ENCODE measurements around the gene PIK3C2B. TPM values are rescaled to one million over a fixed set of nuclear protein-coding genes. Genes with fewer than 3 reads are reported as not detected.
A peak's percentile ranks its signal among the peaks of the same experiment; 100 is the strongest.

Gene PIK3C2B
- total RNA-seq, 5 donors from 2014 or later (not counting 1 experiment from before 2014, with no cell fraction given), result 33.4 to 44.1 (median 36.0) TPM

GRCh38 chr1:204451352-204452124, 43.1 kb downstream of the PIK3C2B start:
- H3K4me1 Mint-ChIP-seq, result peaks cover 36 to 56% (median 37%) of the 10 kb centered on the region in 3 donors
- Histone ChIP-seq H3K36me3 (ENCODE audit: control insufficient read depth in 2 of 2, extremely low read depth in 1 of 2, insufficient read depth in 1 of 2, low read length in 1 of 2) (peaks cover 15 to 36% of the 10 kb centered on the region in 2 donors), H3K9me3 (no peaks in the 10 kb centered on the region), H3K27me3 (replicated peaks in 1 of 2; ENCODE audit: control insufficient read depth in 2 of 2, extremely low read depth in 1 of 2, insufficient read depth in 2 of 2, low read length in 1 of 2) (no peaks in the 10 kb centered on the region), H3K4me1 (ENCODE audit: control insufficient read depth in 1 of 2, extremely low read depth in 1 of 2, insufficient read depth in 2 of 2, low read length in 2 of 2) (peaks cover 15 to 51% of the 10 kb centered on the region in 2 experiments), H3K27ac (ENCODE audit: low read length) (peak overlapping the region; percentile 31), H3K4me3 (ENCODE audit: control insufficient read depth in 1 of 2, extremely low read depth in 1 of 2, low read length in 1 of 2) (no peak overlapping the region)
- H3K27ac Mint-ChIP-seq, result peak overlapping the region; percentile 56 to 80
- no peaks in the 10 kb centered on the region for H3K9me3 Mint-ChIP-seq
- WGBS (ENCODE audit: insufficient coverage), result 83% methylated on average over 6 of the region's 8 CpGs
- ChIA-PET CTCF (interaction anchor here (0.5 to 7.0 kb wide), 6 partner anchors 52 to 183 kb away, joined by 3 to 67 read pairs (median 6); partner anchors contain the start of gene MDM4 (in 1 of the 2)), POLR2A (interaction anchor here (0.6 to 0.7 kb wide), 3 partner anchors 10 to 171 kb away, joined by 3 to 4 read pairs (median 4); no protein-coding TSS in a partner anchor)
- H3K4me3 Mint-ChIP-seq, result peak overlapping the region in 1 of 3 donors; percentile 20
- H3K27me3 Mint-ChIP-seq, result no peaks in the 10 kb centered on the region
- peaks cover 26% of the 10 kb centered on the region for H3K36me3 Mint-ChIP-seq
- ATAC-seq (replicated peaks in 1 of 4) (no peak), DNase-seq (no peak)

- peaks cover 29% of the 10 kb centered on the region for H3K36me3 Mint-ChIP-seq
- Histone ChIP-seq H3K4me3 (ENCODE audit: control insufficient read depth in 1 of 2, extremely low read depth in 1 of 2, low read length in 1 of 2) (no peak overlapping the region), H3K27me3 (replicated peaks in 1 of 2; ENCODE audit: control insufficient read depth in 2 of 2, extremely low read depth in 1 of 2, insufficient read depth in 2 of 2, low read length in 1 of 2) (no peaks in the 10 kb centered on the region), H3K9me3 (no peaks in the 10 kb centered on the region), H3K4me1 (ENCODE audit: control insufficient read depth in 1 of 2, extremely low read depth in 1 of 2, insufficient read depth in 2 of 2, low read length in 2 of 2) (peaks cover 16 to 60% of the 10 kb centered on the region in 2 experiments), H3K36me3 (ENCODE audit: control insufficient read depth in 2 of 2, extremely low read depth in 1 of 2, insufficient read depth in 1 of 2, low read length in 1 of 2) (peaks cover 13 to 38% of the 10 kb centered on the region in 2 donors), H3K27ac (ENCODE audit: low read length) (peak overlapping the region; percentile 31)
- H3K27me3 Mint-ChIP-seq, result no peaks in the 10 kb centered on the region
- 99% methylated on average over 7 of the region's 8 CpGs for WGBS (ENCODE audit: insufficient coverage)
- no peak overlapping the region for H3K4me3 Mint-ChIP-seq
- H3K9me3 Mint-ChIP-seq, result no peaks in the 10 kb centered on the region
- POLR2A ChIA-PET, result interaction anchor here in 1 of 2 donors (1.4 kb wide), 1 partner anchor 44 kb away, joined by 5 read pairs; no protein-coding TSS in a partner anchor
- peaks cover 39 to 59% (median 40%) of the 10 kb centered on the region in 3 donors for H3K4me1 Mint-ChIP-seq
- CTCF ChIA-PET, result interaction anchor here (0.5 to 7.0 kb wide), 8 partner anchors 30 to 615 kb away, joined by 3 to 67 read pairs (median 4); partner anchors contain the start of gene MDM4 (in 1 of the 2)
- no peak for ATAC-seq (replicated peaks in 1 of 4)
- peak overlapping the region; percentile 72 to 80 for H3K27ac Mint-ChIP-seq
- no peak for DNase-seq
Observed at GRCh38 chr1:204450461-204451257, 43.9 kb downstream of the PIK3C2B start.

- Mint-ChIP-seq H3K4me3 (no peak overlapping the region), H3K36me3 (peaks cover 30% of the 10 kb centered on the region)
- WGBS (ENCODE audit: insufficient coverage), result 93% methylated on average over 7 of the region's 8 CpGs
Observed at GRCh38 chr1:204449678-204450280, 44.8 kb downstream of the PIK3C2B start.

DNA sequence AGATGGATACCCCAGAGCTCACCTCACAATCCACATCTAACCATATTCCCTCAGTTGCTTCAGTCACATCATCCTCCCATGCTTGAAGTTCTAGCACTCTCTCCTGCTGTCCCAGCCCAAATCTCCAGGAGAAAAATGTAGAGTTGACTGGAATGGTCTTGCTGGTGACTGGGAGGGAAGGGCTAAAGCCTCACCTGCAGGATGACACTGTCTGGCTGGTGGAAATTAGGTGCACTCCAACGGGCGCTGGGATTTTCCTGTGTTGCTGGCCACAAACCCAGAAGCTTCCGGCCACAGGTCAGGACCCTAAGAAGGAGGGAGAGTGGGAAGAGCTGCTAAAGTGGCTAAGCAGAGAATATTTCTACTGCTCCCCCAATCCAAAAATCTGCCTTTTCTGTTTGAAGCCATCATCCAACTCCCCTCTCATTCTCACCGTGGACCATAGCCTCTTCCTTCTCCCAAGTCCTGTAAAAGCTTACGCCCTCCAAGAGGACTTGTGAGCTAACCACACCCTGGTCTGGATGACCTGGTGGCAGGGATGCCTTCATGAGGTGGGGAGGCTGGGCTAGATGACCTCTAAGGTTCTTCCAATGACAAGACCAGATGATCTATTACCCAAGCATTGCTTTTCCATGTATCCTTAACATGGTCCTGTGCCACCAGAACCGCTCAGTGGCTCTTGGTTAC, 45.5 kb downstream of the PIK3C2B start:
- Histone ChIP-seq H3K27ac (ENCODE audit: low read length) (peak overlapping the region; percentile 8), H3K9me3 (no peaks in the 10 kb centered on the region), H3K4me1 (ENCODE audit: control insufficient read depth in 1 of 2, extremely low read depth in 1 of 2, insufficient read depth in 2 of 2, low read length in 2 of 2) (peaks cover 16 to 53% of the 10 kb centered on the region in 2 experiments), H3K27me3 (replicated peaks in 1 of 2; ENCODE audit: control insufficient read depth in 2 of 2, extremely low read depth in 1 of 2, insufficient read depth in 2 of 2, low read length in 1 of 2) (no peaks in the 10 kb centered on the region), H3K4me3 (ENCODE audit: control insufficient read depth in 1 of 2, extremely low read depth in 1 of 2, low read length in 1 of 2) (no peak overlapping the region), H3K36me3 (ENCODE audit: control insufficient read depth in 2 of 2, extremely low read depth in 1 of 2, insufficient read depth in 1 of 2, low read length in 1 of 2) (peaks cover 3 to 38% of the 10 kb centered on the region in 2 donors)
- ChIA-PET CTCF (interaction anchor here (0.5 to 7.0 kb wide), 10 partner anchors 16 to 552 kb away, joined by 3 to 67 read pairs (median 6); no protein-coding TSS in a partner anchor), POLR2A (interaction anchor here in 1 of 2 donors (0.6 to 1.4 kb wide), 2 partner anchors 46 kb away, joined by 5 read pairs; partner anchors contain the start of gene PIK3C2B)
- Mint-ChIP-seq H3K27ac (peak overlapping the region; percentile 39 to 50), H3K36me3 (peaks cover 34% of the 10 kb centered on the region), H3K27me3 (no peaks in the 10 kb centered on the region), H3K4me3 (no peak overlapping the region), H3K4me1 (peaks cover 29 to 53% (median 37%) of the 10 kb centered on the region in 3 donors), H3K9me3 (no peaks in the 10 kb centered on the region)
- no peak for DNase-seq
- no peak for ATAC-seq (replicated peaks in 1 of 4)
- WGBS (ENCODE audit: insufficient coverage), result 100% methylated on average over 1 of the region's 6 CpGs

More at GRCh38 chr1:204449678-204450280, 44.8 kb downstream of the PIK3C2B start:
- Mint-ChIP-seq H3K4me1 (peaks cover 35 to 57% (median 39%) of the 10 kb centered on the region in 3 donors), H3K27ac (peak overlapping the region in 1 of 2 donors; percentile 39), H3K9me3 (no peaks in the 10 kb centered on the region), H3K27me3 (no peaks in the 10 kb centered on the region)
- Histone ChIP-seq H3K4me3 (ENCODE audit: control insufficient read depth in 1 of 2, extremely low read depth in 1 of 2, low read length in 1 of 2) (no peak overlapping the region), H3K36me3 (ENCODE audit: control insufficient read depth in 2 of 2, extremely low read depth in 1 of 2, insufficient read depth in 1 of 2, low read length in 1 of 2) (peaks cover 7 to 38% of the 10 kb centered on the region in 2 donors), H3K4me1 (ENCODE audit: control insufficient read depth in 1 of 2, extremely low read depth in 1 of 2, insufficient read depth in 2 of 2, low read length in 2 of 2) (peaks cover 16 to 59% of the 10 kb centered on the region in 2 experiments), H3K27me3 (replicated peaks in 1 of 2; ENCODE audit: control insufficient read depth in 2 of 2, extremely low read depth in 1 of 2, insufficient read depth in 2 of 2, low read length in 1 of 2) (no peaks in the 10 kb centered on the region), H3K27ac (ENCODE audit: low read length) (peak overlapping the region; percentile 8), H3K9me3 (no peaks in the 10 kb centered on the region)
- ATAC-seq (replicated peaks in 1 of 4) (no peak), DNase-seq (no peak)
- ChIA-PET POLR2A (interaction anchor here (0.6 to 1.4 kb wide), 2 partner anchors 45 to 57 kb away, joined by 4 to 5 read pairs; no protein-coding TSS in a partner anchor), CTCF (interaction anchor here (0.5 to 7.0 kb wide), 7 partner anchors 31 to 1112 kb away, joined by 3 to 67 read pairs (median 4); no protein-coding TSS in a partner anchor)

GRCh38 chr1:204448344-204448964, 46.2 kb downstream of the PIK3C2B start:
- Mint-ChIP-seq H3K4me3 (no peak overlapping the region), H3K36me3 (peaks cover 39% of the 10 kb centered on the region), H3K9me3 (no peaks in the 10 kb centered on the region), H3K27me3 (no peaks in the 10 kb centered on the region), H3K4me1 (peaks cover 26 to 53% (median 36%) of the 10 kb centered on the region in 3 donors), H3K27ac (peak overlapping the region; percentile 34 to 50)
- DNase-seq (no peak), ATAC-seq (replicated peaks in 1 of 4) (no peak)
- no peak overlapping the region for H3K27ac ChIP-seq (ENCODE audit: low read length)
- POLR2A ChIA-PET, result interaction anchor here in 1 of 2 donors (0.6 kb wide), 1 partner anchor 46 kb away, joined by 5 read pairs; the partner anchor contains the start of gene PIK3C2B
- CTCF ChIA-PET, result interaction anchor here (0.5 to 7.0 kb wide), 12 partner anchors 16 to 551 kb away, joined by 3 to 67 read pairs (median 6); no protein-coding TSS in a partner anchor
- H3K36me3 ChIP-seq (ENCODE audit: control insufficient read depth in 2 of 2, extremely low read depth in 1 of 2, insufficient read depth in 1 of 2, low read length in 1 of 2), result peaks cover 2 to 45% of the 10 kb centered on the region in 2 donors
- 67% methylated on average over 3 of the region's 7 CpGs for WGBS (ENCODE audit: insufficient coverage)
- H3K4me3 ChIP-seq (ENCODE audit: control insufficient read depth in 1 of 2, extremely low read depth in 1 of 2, low read length in 1 of 2), result no peak overlapping the region
- peaks cover 14 to 46% of the 10 kb centered on the region in 2 experiments for H3K4me1 ChIP-seq (ENCODE audit: control insufficient read depth in 1 of 2, extremely low read depth in 1 of 2, insufficient read depth in 2 of 2, low read length in 2 of 2)
- no peaks in the 10 kb centered on the region for H3K9me3 ChIP-seq
- no peaks in the 10 kb centered on the region for H3K27me3 ChIP-seq (replicated peaks in 1 of 2; ENCODE audit: control insufficient read depth in 2 of 2, extremely low read depth in 1 of 2, insufficient read depth in 2 of 2, low read length in 1 of 2)
